DOHH2 (cell line): ENCODE measurements around the gene CORO2B.

Source experiments
- H3F3A ChIP-seq: fragments of 200-600 bp; sonication (generic), shearing (Covaris generic); 2 replicates; pipeline ENCODE4 v1.6.0; 2016; ENCODE audit warnings: antibody characterized with exemption, mild to moderate bottlenecking; ENCODE audit not compliant: control insufficient read depth, insufficient read depth
- H3K27ac ChIP-seq: fragments of 200-600 bp; sonication (generic); 2 replicates; pipeline ENCODE4 v1.5.1; 2014; ENCODE audit warnings: low read depth, mild to moderate bottlenecking, low read length, moderate library complexity
- H3K27me3 ChIP-seq: fragments of 200-600 bp; sonication (generic); 2 replicates; pipeline ENCODE4 v1.6.1; 2014; ENCODE audit warnings: mild to moderate bottlenecking, low read length, mixed read lengths; ENCODE audit not compliant: control insufficient read depth
- H3K36me3 ChIP-seq: fragments of 200-600 bp; sonication (generic); 2 replicates; pipeline ENCODE4 v1.6.1; 2014; ENCODE audit warnings: mild to moderate bottlenecking, low read length, moderate library complexity, mixed read lengths; ENCODE audit not compliant: control insufficient read depth
- H3K4me1 ChIP-seq: fragments of 200-600 bp; sonication (generic); 2 replicates; pipeline ENCODE4 v1.6.1; 2014; ENCODE audit warnings: mild to moderate bottlenecking, low read length, mixed read lengths; ENCODE audit not compliant: control insufficient read depth
- H3K4me2 ChIP-seq: fragments of 200-600 bp; sonication (generic); 2 replicates; pipeline ENCODE4 v1.6.0; 2014; ENCODE audit warnings: mild to moderate bottlenecking, low read length, moderate library complexity
- H3K4me3 ChIP-seq: fragments of 200-600 bp; sonication (generic); 2 replicates; pipeline ENCODE4 v1.5.1; 2014; ENCODE audit warnings: mild to moderate bottlenecking, low read length, mixed read lengths
- H3K79me2 ChIP-seq: fragments of 200-600 bp; sonication (generic); 2 replicates; pipeline ENCODE4 v1.6.1; 2014; ENCODE audit warnings: mild to moderate bottlenecking, low read length, mixed read lengths; ENCODE audit not compliant: control insufficient read depth
- H3K9me2 ChIP-seq: fragments of 200-600 bp; sonication (generic); replicated peaks from 2 replicates; pipeline ENCODE4 v1.6.1; 2014; ENCODE audit warnings: mild to moderate bottlenecking, low read length, mixed read lengths; ENCODE audit not compliant: control insufficient read depth
- H3K9me3 ChIP-seq: fragments of 200-600 bp; sonication (generic); 2 replicates; pipeline ENCODE4 v1.6.1; 2014; ENCODE audit warnings: antibody characterized with exemption, low read length, mixed read lengths; ENCODE audit not compliant: control insufficient read depth, insufficient read depth
- H4K20me1 ChIP-seq: fragments of 200-600 bp; sonication (generic); 2 replicates; pipeline ENCODE4 v1.6.0; 2014; ENCODE audit warnings: low read depth, mild to moderate bottlenecking, antibody characterized with exemption, low read length, moderate library complexity; ENCODE audit not compliant: control insufficient read depth, insufficient read depth
- EZH2phosphoT487 ChIP-seq: fragments of 200-600 bp; sonication (generic); IDR thresholded peaks from 2 replicates; pipeline ENCODE4 v1.6.1; 2017; ENCODE audit warnings: borderline replicate concordance, mild to moderate bottlenecking, antibody characterized with exemption, low read length, moderate library complexity, mixed read lengths
- TF ChIP-seq, protein P1 (sequence below): fragments of 200-600 bp; sonication (generic); IDR thresholded peaks from one replicate; pipeline ENCODE4 v1.5.1; 2014; ENCODE audit warnings: antibody characterized with exemption, mild to moderate bottlenecking, low read depth, low read length; ENCODE audit not compliant: poor library complexity, severe bottlenecking

CORO2B gene

GRCh38 chr15:68677996-68678395 is 99.2 kb downstream of the CORO2B start:
- H3K4me3 ChIP-seq: no peak overlapping the region
- H3K36me3 ChIP-seq: no peaks in the 10 kb centered on the region
- 0 out of 2 replicates have a peak, but pooled peaks cover 3% of the 10 kb centered on the region for H3F3A ChIP-seq
- H3K4me2 ChIP-seq: no peak overlapping the region
- no peaks in the 10 kb centered on the region for H4K20me1 ChIP-seq
- no peaks in the 10 kb centered on the region for H3K79me2 ChIP-seq
- no peak for TF ChIP-seq EZH2phosphoT487
- TF ChIP-seq, protein P1, sequence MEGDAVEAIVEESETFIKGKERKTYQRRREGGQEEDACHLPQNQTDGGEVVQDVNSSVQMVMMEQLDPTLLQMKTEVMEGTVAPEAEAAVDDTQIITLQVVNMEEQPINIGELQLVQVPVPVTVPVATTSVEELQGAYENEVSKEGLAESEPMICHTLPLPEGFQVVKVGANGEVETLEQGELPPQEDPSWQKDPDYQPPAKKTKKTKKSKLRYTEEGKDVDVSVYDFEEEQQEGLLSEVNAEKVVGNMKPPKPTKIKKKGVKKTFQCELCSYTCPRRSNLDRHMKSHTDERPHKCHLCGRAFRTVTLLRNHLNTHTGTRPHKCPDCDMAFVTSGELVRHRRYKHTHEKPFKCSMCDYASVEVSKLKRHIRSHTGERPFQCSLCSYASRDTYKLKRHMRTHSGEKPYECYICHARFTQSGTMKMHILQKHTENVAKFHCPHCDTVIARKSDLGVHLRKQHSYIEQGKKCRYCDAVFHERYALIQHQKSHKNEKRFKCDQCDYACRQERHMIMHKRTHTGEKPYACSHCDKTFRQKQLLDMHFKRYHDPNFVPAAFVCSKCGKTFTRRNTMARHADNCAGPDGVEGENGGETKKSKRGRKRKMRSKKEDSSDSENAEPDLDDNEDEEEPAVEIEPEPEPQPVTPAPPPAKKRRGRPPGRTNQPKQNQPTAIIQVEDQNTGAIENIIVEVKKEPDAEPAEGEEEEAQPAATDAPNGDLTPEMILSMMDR: no peak
- H3K9me2 ChIP-seq: no peaks in the 10 kb centered on the region
- H3K27me3 ChIP-seq: peaks cover 14% of the 10 kb centered on the region
- H3K27ac ChIP-seq: no peak overlapping the region
- H3K4me1 ChIP-seq: peaks cover 14% of the 10 kb centered on the region
- no peaks in the 10 kb centered on the region for H3K9me3 ChIP-seq

DNA sequence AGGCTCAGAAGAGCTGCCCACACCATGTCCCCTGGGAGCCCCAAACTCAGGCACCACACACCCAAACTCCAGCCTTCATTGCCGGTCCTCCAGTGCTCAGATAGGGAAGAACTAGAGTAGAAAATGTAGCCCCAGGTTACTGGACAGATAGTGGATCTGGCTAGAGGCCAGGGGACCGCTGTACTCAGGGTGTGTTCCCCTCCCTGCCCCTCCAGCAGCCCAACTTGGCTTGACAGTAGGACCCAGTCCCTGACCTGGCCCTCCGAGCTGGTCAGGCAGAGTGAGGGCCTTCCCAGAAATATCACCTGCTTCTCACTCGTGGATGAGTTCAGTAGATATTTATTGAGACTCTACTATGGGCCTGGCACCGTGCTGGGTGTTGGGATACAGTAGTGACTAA is 100.0 kb downstream of the CORO2B start:
- no peaks in the 10 kb centered on the region for H3K79me2 ChIP-seq
- no peaks in the 10 kb centered on the region for H3K9me2 ChIP-seq
- no peak overlapping the region for H3K27ac ChIP-seq
- peaks cover 11% of the 10 kb centered on the region for H3K4me1 ChIP-seq
- TF ChIP-seq, protein P1: no peak
- TF ChIP-seq EZH2phosphoT487: no peak
- H3K4me2 ChIP-seq: no peak overlapping the region
- no peaks in the 10 kb centered on the region for H3K36me3 ChIP-seq
- no peak overlapping the region for H3K4me3 ChIP-seq
- H3K9me3 ChIP-seq: no peaks in the 10 kb centered on the region
- peaks cover 16% of the 10 kb centered on the region for H3K27me3 ChIP-seq
- no peaks in the 10 kb centered on the region for H4K20me1 ChIP-seq
- 0 out of 2 replicates have a peak, but pooled peaks cover 3% of the 10 kb centered on the region for H3F3A ChIP-seq

DNA sequence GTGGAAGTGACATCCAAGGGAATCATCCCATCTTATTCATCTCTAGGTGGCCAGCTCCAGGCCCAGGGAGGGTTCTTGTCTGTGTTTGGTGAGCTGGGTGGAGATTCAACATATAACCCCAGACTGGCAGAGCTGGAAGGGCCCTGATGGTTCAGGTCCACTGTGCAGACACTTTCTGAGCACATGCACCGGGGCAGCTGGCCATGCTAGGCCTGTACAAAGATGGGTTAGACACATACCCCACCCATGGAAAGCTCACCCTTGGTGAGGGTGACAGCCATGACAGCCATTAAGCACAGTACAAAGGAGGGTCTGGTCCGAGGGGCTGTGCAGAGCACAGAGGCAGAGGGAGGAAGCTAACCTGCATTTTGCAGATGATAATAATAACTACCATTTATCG is 100.4 kb downstream of the CORO2B start:
- H3K4me2 ChIP-seq: no peak overlapping the region
- H3K4me1 ChIP-seq: peaks cover 10% of the 10 kb centered on the region
- no peaks in the 10 kb centered on the region for H3K9me3 ChIP-seq
- no peaks in the 10 kb centered on the region for H4K20me1 ChIP-seq
- no peaks in the 10 kb centered on the region for H3K9me2 ChIP-seq
- H3K27me3 ChIP-seq: peaks cover 18% of the 10 kb centered on the region
- no peak for TF ChIP-seq EZH2phosphoT487
- TF ChIP-seq, protein P1: no peak
- H3F3A ChIP-seq: 0 out of 2 replicates have a peak, but pooled peaks cover 3% of the 10 kb centered on the region
- H3K36me3 ChIP-seq: no peaks in the 10 kb centered on the region
- no peak overlapping the region for H3K4me3 ChIP-seq
- H3K27ac ChIP-seq: no peak overlapping the region
- H3K79me2 ChIP-seq: no peaks in the 10 kb centered on the region
